Retina (tissue), 1 donor: ENCODE results near the gene TARBP2.
"Not testable (repeated sequence)": the region's sequence is repeated elsewhere in the genome, so short reads cannot be mapped to it uniquely, and the experiment has no call there.

Source experiments
- DNase-seq: peaks from one replicate; pipeline ENCODE4 v3.0.0-alpha.2; 2016

Gene TARBP2

DNA sequence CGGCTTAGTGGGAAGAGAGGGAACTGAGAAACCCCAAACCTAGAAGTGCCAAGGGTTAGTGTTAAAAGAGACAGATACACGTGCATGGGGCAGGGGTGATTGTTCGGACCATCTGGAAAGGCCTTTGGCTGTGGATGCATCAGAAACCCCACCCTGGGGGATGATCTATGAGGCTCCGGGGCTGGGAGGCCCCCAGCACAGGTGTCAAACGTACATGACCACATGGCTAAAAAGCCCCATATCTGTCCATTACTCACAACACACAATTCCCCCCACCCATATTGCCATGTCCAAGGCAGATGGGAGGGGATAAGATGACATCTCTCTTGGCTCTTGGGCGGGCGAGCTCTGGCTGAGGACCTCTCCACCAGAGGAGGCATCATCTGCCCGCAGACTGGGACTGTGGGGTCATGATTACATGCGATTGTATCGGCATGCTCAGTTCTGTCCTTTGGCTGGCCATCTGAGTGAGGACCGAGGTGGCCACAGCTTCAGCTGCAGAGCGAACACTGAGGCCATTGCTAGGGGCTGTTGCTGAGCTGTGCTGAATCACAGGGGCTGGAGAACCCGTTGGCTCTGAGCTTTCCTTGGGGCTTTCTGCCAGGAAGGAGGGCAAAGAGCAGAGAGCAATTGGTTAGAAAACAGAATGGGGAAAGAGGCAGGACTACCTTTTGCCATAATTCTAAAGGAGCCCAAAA is 15.8 kb downstream of the TARBP2 start:
- DNase-seq = no peak

DNA sequence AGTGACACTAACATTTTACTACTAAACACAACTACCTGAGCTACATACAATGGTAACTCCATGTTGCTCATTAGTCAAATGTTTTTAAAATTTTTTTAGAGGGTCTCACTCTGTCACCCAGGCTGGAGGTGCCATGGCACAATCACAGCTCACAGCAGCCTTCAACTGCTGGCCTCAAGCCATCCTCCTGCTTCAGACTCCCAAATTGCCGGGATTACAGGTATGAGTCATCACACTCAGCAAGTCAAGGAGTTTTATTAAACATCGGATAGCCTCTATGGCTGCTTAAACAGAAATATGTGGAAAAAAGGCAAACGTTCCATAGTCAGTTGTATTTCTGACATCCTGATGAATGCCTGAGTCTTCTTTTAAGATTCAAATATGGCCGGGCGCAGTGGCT is 17.3 kb downstream of the TARBP2 start:
- DNase-seq = no peak

DNA sequence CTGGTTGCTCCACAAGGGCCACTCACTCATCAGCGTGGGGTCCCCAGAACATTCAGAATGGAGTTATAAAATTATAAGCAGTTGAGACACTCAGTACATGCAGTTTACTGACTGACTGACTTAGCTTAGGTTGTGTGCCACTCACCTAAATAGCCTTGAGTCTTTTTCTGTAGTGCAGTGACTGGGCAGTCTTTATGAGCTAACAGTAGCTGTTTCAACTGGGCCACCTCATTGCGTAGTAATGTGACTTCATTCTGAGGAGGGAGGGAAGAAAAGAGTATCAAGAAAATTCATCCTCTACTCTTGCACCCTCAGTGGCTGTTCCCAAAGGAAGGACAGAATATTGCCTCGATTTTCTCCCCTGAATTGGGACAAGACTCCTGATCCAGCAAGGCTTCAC is 22.0 kb downstream of the TARBP2 start:
- no peak for DNase-seq

DNA sequence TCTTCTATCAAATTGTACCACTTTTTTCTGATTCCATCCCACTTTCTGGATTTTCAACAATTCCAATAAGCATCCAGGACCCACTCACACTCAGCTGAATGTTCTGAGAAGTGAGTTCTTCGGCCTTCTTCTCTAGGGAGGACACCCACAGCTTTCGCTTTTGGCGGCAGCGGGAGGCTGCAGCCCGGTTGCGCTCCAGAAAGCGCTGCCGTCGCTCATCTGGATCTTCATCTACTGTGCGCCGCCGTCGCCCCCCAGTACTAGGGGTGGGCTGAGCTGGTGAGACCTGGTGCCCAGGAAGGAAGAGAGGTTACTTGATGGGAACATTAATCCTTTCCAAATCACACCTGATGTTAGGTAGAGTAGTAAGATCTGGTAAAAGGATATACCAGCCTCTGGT is 23.4 kb downstream of the TARBP2 start:
- no peak for DNase-seq

DNA sequence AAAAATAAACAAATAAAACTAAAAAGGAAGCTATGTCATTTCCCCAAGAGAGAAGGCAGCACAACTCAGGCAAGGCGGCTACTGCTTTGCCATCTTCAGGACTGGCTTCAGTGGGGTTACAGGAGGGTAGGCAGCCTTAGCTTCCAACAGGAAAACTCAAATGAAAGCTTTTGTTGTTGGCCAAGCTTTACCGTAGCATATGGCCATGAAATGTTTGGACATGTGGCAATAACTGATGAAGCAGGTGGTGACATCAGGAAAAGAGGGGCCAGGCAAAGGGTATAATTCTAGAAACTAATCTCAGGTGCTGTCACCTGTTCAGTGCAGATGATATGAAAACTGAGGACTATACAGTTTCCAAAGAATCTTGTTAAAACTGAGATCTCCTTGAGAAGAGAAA is 29.0 kb downstream of the TARBP2 start:
- DNase-seq = no peak

DNA sequence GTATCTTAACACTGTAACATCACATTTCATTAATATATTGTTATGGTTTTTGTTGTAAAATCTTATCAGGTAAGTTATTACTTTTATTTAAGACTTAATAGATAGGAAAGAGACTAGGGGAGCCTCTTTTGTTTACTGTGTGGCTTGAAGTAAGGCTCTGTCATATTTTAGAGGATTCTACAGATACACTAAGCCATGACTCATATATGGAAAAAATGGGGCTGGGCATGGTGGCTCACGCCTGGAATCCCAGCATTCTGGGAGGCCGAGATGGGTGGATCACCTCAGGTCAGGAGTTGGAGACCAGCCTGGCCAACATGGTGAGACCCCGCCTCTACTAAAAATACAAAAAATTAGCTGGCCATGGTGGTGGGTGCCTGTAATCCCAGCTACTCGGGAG is 29.8 kb downstream of the TARBP2 start:
- DNase-seq = no peak

DNA sequence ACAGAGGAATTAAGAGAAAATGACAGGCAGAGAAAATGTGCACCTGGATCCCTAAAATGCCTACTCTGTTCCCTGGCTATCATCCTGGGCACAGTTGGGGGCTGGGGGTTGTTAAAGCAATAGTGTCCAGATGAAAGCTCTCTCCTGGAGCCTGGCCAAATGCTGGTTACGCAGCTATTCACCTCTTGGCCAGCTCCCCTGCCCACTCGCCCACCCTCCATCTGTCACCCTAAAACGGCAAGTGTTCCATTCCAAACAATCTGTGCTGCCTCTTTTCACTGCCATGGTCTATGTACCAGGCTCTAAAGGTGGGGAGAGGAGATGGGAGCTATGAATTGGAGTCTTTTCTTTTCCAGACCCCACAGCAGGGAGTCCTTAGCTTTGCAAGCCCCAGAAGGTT is 30.9 kb downstream of the TARBP2 start:
- DNase-seq = no peak

DNA sequence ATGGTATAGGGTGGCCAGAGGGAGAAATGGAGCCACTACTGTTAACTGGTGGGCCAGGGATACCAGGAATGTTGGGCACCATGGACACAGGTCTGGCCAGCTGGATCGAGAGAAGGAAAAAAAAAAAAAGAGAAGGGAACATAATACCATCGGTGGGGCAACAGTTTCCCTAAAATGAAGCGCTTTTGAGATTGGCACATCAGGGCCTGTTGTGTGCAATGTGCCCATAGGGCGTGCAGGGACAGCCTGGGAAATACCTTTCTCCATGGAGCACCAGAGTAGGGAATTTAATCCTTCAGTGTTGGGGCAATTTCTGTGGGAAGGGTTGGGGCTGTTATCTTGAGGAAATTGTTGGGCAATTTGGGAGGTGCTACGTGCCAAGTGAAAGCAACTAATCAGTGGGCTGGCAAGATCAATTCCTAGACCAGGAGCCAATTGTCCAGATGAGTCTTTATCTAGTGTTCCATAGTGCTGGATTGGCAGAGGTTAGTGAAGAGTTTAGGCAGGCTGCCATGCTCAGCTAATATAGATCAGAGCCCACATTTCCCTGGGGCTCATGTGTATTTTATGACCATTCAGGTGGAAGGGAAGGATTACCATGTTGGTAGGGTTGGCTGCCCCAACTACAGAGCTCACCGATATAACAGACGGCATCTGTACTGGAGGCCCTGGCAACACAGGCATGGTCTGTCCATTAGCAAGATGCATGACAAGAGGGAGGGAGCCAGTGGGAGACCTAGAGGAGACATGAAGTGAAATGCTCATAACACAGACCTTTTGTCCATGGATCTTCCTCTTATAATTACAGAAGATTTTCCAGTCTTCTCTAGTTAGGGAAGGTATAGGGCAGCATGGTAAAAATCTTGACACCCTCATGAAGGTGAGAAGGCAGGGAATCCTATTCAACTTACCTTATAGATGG is 31.7 kb downstream of the TARBP2 start:
- DNase-seq = no peak

DNA sequence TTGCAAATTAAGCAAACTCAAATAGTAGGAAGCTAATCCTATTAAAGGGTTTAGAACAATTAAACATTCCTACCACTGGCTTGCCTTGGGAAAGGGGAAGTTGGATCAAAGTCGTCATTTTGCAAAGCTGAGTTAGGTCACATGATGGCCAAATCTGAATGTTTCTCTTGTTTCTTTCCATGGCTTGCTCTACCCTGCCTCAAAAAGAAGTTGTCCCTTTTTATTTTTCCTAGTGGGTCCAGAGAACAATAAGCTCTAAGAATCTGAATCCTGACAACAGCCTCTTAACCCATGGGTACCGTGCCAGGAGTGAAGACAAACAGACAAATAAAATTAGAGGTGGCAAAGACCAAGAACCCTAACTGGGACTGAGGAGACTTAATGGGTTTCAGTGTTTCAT is 32.4 kb downstream of the TARBP2 start:
- DNase-seq = no peak

DNA sequence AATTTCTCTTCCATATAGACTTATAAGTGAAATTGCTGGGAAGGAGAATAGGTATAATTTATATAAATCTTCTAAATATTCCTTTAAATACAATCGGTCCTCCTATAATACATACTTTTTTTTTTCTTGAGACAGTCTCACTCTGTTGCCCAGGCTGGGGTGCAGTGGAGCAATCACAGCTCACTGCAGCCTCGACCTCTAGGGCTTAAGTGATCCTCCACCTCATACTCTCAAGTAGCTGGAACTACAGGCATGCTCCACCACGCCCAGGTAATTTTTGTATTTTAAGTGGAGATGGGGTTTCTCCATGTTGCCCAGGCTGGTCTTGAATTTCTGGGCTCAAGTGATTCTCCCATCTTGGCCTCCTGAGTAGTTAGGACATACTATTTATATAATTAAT is 35.9 kb downstream of the TARBP2 start:
- DNase-seq = no peak

DNA sequence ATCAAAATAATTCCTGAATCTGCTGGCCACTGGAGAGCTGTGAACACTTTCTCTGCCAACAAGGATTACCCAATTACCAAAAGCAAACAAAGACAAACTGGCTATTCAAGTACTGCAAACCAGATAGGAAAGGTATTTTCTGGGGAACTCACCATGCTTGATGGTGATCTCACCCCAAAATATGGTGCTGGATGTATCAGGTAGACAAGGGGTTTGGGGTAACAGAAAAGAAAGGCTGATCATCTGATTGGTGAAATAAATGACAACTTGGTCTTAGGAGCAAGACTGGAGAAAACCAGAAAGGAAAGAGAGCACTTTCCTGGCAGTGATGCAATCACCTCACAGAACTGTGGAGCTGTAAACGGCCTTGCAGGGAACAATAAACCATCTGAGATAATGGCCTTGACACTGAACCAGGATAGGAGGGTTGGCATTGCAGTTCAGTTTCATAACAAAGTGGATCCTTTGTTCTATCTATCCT is 37.2 kb downstream of the TARBP2 start:
- DNase-seq = no peak

DNA sequence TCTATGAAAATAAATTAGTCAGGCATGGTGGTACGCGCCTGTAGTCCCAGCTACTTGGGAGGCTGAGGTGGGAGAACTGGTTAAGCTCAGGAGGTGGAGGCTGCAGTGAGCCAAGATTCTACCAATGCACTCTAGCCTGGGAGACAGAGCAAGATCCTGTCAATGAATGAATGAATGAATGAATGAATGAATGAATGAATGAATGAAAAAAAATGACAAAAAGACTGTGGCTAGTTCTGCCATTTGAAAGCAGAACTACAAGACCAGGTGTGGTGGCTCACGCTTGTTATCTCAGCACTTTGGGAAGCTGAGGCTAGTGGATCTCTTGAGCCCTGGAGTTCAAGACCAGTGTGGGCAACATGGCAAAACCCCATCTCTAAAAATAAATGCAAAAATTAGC is 38.4 kb downstream of the TARBP2 start:
- DNase-seq = no peak

DNA sequence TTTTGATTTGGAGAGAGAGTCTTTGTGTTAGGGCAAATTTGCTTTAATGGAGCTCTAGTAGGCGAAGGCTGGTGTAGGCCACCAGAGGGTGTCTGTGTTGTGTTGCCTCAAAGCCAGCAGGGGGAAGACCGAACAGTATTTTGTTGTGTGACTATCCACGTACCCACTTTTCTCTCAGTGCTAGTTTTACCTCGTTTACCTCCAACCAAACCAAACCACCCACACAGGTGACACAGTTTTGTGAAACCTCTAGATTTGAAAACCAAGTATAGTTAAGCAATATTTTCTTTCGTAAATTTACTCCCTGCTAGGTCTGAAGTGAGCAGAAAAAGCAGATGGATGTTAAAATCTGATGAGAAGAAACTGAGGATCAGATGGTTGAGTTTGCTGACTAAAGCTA is 42.5 kb downstream of the TARBP2 start:
- DNase-seq = peak; percentile 58

DNA sequence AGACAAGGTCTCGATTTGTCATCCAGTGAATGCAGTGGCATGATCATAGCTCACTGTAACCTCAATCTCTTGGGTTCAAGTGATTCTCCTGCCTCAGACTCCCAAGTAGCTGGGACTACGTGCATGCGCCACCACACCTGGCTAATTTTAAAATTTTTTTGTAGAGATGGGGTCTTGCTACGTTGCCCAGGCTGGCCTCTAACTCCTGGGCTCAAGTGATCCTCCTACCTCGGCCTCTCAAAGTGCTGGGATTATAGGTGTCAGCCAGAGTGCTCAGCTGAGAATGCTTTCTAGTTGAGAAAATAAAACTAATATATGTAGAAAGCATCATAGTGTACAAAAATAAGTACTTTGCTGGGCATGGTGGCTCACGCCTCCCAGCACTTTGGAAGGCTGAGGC is 47.3 kb downstream of the TARBP2 start:
- DNase-seq = not testable (repeated sequence)

DNA sequence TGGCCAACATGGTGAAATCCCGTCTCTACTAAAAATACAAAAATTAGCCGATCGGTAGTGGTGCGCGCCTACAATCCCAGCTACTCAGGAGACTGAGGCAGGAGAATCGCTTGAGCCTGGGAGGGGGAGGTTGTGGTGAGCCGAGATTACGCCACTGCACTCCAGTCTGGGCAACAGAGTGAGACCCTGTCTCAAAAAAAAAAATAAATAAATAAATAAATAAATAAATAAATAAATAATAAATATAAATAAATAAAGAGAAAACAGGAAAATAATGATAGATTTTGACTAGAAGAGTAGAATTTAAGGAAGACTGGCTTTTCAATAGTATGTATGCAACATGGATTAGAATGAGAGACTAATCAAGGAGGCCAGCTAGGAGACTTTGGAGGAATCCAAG is 49.0 kb downstream of the TARBP2 start:
- DNase-seq = not testable (repeated sequence)

DNA sequence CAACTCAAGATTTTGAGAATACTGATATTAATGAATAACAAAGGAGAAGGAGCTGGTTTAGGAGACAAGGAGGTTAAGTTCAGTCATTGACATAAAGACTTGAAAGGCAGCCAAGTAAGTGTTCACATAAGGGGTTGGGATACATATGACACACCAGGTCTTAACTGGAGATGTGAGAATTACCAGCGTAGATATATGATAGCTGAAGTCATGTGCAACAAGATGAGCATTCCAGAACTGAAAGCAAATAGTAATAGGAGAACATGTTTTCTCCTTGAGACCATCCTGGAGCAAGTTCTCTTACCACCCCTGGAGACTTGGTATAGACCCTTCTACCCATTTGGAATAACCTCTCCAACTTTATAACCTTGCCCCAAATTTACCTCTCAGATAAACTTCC is 49.5 kb downstream of the TARBP2 start:
- no peak for DNase-seq

DNA sequence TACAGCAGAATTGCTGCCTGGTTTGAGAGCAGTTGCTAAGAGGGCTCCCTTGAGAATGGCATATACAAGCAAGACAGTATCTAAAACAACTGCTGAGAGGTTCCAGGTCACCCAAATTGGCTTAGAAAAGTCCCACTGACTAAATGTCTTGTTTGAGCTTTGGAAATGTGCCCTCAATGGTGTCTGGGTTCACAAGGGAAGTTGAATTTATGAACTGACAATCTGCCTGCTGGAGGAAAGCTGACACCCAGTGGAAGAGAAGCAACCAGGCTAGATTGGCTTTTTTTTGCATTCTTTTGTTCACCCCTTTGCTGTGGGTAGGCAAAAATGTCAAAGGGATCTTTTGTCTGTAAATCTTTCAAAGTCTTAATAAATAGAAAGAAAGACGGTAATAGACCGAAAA is 50.8 kb downstream of the TARBP2 start:
- DNase-seq = no peak

DNA sequence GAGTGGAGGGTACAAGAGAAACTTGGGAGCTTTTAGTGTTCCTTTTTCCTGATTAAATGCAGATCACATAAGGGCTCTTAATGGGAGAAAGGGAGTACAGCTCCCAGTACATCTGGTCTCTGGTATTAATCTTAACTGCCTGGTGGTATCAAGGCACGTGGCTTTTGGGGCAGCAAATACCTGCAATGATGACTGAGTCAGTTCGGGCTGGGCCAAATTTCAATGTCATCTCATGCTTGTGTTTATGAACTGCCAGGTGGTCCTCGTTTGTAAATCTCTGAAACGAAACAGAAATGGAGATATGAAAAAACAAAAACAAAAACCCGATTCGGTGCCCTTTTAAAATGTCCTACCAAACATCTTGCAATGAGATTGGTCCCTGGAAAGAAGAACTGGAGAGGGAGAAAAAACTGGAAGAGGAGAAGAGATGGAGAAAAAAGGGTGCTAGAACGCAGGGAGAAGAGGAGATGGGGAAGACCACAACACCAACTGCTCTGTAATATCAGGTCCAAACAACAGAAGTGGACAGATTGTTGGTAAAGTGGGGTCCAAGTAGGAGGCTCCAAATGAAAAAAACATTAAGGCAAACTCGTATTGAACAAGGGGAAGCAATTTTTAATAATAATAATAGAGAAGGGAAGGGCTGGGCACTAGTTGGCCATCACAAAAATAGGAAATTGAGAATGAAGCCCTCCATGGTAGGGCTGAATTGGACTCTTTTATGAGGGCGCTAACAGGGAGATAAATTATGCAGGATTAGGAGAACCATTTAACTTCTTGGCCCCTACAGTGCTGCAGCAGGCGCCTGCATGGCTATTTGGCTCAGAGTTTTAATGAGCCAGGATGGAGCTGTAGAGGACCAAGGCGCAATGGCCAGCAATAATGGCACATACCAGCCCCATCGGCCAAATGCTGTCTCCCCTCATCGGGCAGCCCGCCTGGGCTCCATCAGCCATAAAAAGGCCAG is 51.6 kb downstream of the TARBP2 start:
- no peak for DNase-seq
